IMR-90 (cell line): ENCODE results near the gene FAM162A. TPM values are rescaled to one million over a fixed set of nuclear protein-coding genes. Genes with fewer than 3 reads are reported as not detected.

Experiments used
- ATAC-seq: fragments of 200-7000 bp; cut with Tn5 transposase; 2 replicates; pipeline ENCODE4 v1.9.1; 2020; ENCODE audit warnings: low read depth, mild to moderate bottlenecking, moderate library complexity
- BruUV-seq: library from RNA; stranded (reverse); fragments of 400-500 nt; replicated peaks from 2 replicates; lab custom pipeline; 2021; lab: Mats Ljungman, UMichigan
- CTCF ChIA-PET: fragments of 300-600 bp; formaldehyde crosslinking; extraction: SDS; loops from one replicate; lab custom pipeline; 2021; ENCODE audit warnings: antibody characterized with exemption; lab: Yijun Ruan, JAX
- POLR2A ChIA-PET: fragments of 300-600 bp; sonication (Branson Sonifier 250); formaldehyde crosslinking; loops from one replicate; lab custom pipeline; 2022; ENCODE audit warnings: antibody characterized with exemption; ENCODE audit not compliant: unreplicated experiment; lab: Charles Lee
- DNase-seq: peaks from one replicate; pipeline ENCODE4 v3.0.0; 2013
- H2AFZ ChIP-seq: replicated peaks from 2 replicates; pipeline ENCODE3; 2013; ENCODE audit warnings: low read length, mild to moderate bottlenecking; ENCODE audit not compliant: poor library complexity
- H2AK5ac ChIP-seq: 2 replicates; pipeline ENCODE4 v1.6.1; 2013; ENCODE audit warnings: low read depth, low read length, inconsistent platforms
- H2AK9ac ChIP-seq: replicated peaks from 2 replicates; pipeline ENCODE3; 2013; ENCODE audit warnings: mild to moderate bottlenecking, low read depth, low read length, moderate library complexity; ENCODE audit not compliant: poor library complexity
- H2BK120ac ChIP-seq: 2 replicates; pipeline ENCODE4 v1.6.1; 2013; ENCODE audit warnings: low read depth, low read length, inconsistent platforms
- H2BK15ac ChIP-seq: 3 replicates; pipeline ENCODE4 v1.6.1; 2013; ENCODE audit warnings: low read depth, low read length, inconsistent platforms
- H2BK20ac ChIP-seq: 2 replicates; pipeline ENCODE4 v1.6.1; 2013; ENCODE audit warnings: low read depth, mild to moderate bottlenecking, inconsistent platforms, low read length, moderate library complexity
- H2BK5ac ChIP-seq: 2 replicates; pipeline ENCODE4 v1.6.1; 2013; ENCODE audit warnings: mild to moderate bottlenecking, low read depth, low read length, inconsistent platforms; ENCODE audit not compliant: poor library complexity, severe bottlenecking
- H3K14ac ChIP-seq: replicated peaks from 2 replicates; pipeline ENCODE4 v1.6.1; 2013; ENCODE audit warnings: low read depth, low read length, inconsistent platforms
- H3K18ac ChIP-seq: 2 replicates; pipeline ENCODE4 v1.6.1; 2013; ENCODE audit warnings: low read depth, low read length, control low read depth
- H3K23ac ChIP-seq: 2 replicates; pipeline ENCODE4 v1.6.1; 2013; ENCODE audit warnings: low read depth, low read length, inconsistent platforms
- H3K27ac ChIP-seq: 2 replicates; pipeline ENCODE4 v1.5.1; 2013; ENCODE audit warnings: mild to moderate bottlenecking, control low read depth, low read length; ENCODE audit not compliant: insufficient read depth
- H3K27me3 ChIP-seq: 2 replicates; pipeline ENCODE4 v1.6.1; 2013; ENCODE audit warnings: low read length; ENCODE audit not compliant: control insufficient read depth, insufficient read depth
- H3K36me3 ChIP-seq: 2 replicates; pipeline ENCODE4 v1.6.1; 2013; ENCODE audit warnings: low read length, mixed read lengths; ENCODE audit not compliant: control insufficient read depth, insufficient read depth
- H3K4ac ChIP-seq: 2 replicates; pipeline ENCODE4 v1.6.1; 2013; ENCODE audit warnings: low read depth, low read length, inconsistent platforms
- H3K4me1 ChIP-seq: 2 replicates; pipeline ENCODE4 v1.6.1; 2013; ENCODE audit warnings: low read length, mixed read lengths; ENCODE audit not compliant: control insufficient read depth, insufficient read depth
- H3K4me2 ChIP-seq: 2 replicates; pipeline ENCODE4 v1.6.1; 2013; ENCODE audit warnings: low read depth, mild to moderate bottlenecking, control low read depth, low read length, moderate library complexity
- H3K4me3 ChIP-seq: 2 replicates; pipeline ENCODE4 v1.5.1; 2013; ENCODE audit warnings: low read depth, mild to moderate bottlenecking, control low read depth, low read length, moderate library complexity; ENCODE audit not compliant: insufficient read depth
- H3K56ac ChIP-seq: 2 replicates; pipeline ENCODE4 v1.6.1; 2013; ENCODE audit warnings: low read length, inconsistent platforms; ENCODE audit not compliant: insufficient read depth; ENCODE audit errors: extremely low read depth
- H3K79me1 ChIP-seq, 2 experiments: 2 replicates each; pipeline ENCODE4 v1.6.1; 2013; ENCODE audit warnings: low read length in 2 of 2, inconsistent platforms in 1 of 2, low read depth in 1 of 2
- H3K9ac ChIP-seq: 2 replicates; pipeline ENCODE4 v1.6.1; 2013; ENCODE audit warnings: low read depth, low read length, control low read depth
- H3K9me1 ChIP-seq: 2 replicates; pipeline ENCODE4 v1.6.1; 2013; ENCODE audit warnings: low read length, inconsistent platforms; ENCODE audit not compliant: insufficient read depth
- H3K9me3 ChIP-seq: 2 replicates; pipeline ENCODE4 v1.6.1; 2013; ENCODE audit warnings: low read length; ENCODE audit not compliant: control insufficient read depth, insufficient read depth
- H4K20me1 ChIP-seq: 2 replicates; pipeline ENCODE4 v1.6.1; 2013; ENCODE audit warnings: low read length, inconsistent platforms; ENCODE audit not compliant: insufficient read depth
- H4K5ac ChIP-seq: 2 replicates; pipeline ENCODE4 v1.6.1; 2013; ENCODE audit warnings: mild to moderate bottlenecking, low read depth, low read length, control low read depth
- H4K8ac ChIP-seq, 2 experiments: 2 replicates each; pipeline ENCODE4 v1.6.1; 2013; ENCODE audit warnings: low read depth in 2 of 2, low read length in 2 of 2, control low read depth in 1 of 2, inconsistent platforms in 1 of 2
- H4K91ac ChIP-seq: 2 replicates; pipeline ENCODE4 v1.6.1; 2013; ENCODE audit warnings: low read depth, low read length, inconsistent platforms; ENCODE audit not compliant: insufficient read depth
- CHD1 ChIP-seq: IDR thresholded peaks from 2 replicates; pipeline ENCODE4 v1.6.1; 2012; ENCODE audit warnings: low read depth, low read length, improper control_type of control experiment
- SMC3 ChIP-seq: fragments of 150-350 bp; IDR thresholded peaks from 2 replicates; pipeline ENCODE4 v1.6.1; 2016; ENCODE audit warnings: low read depth, mild to moderate bottlenecking, antibody characterized with exemption, low read length, moderate library complexity
- WGBS, 2 experiments: methylation state at CpG; one replicate each; pipeline versions ENCODE4 v1.1.5 to v1.1.7; 2013; ENCODE audit warnings: missing lambda C conversion rate in 2 of 2; ENCODE audit not compliant: insufficient read length in 1 of 2; ENCODE audit errors: extremely low coverage in 2 of 2; 5-methylcytosine and 5-hydroxymethylcytosine counted together
- dilution Hi-C: fragments of 300-500 bp; cut with HindIII; formaldehyde crosslinking; loops from one replicate; pipeline ENCODE4 v1.14.3; 2018; ENCODE audit warnings: low sequenced_read_pairs; ENCODE audit not compliant: unreplicated experiment
- in situ Hi-C: fragments of 300-500 bp; cut with MboI; formaldehyde crosslinking; loops from 3 replicates; pipeline ENCODE4 v1.14.3; 2019; ENCODE audit warnings: low sequenced_read_pairs, inconsistent platforms, mixed read lengths
- intact Hi-C: fragments of 100-400 bp; cut with micrococcal nuclease; formaldehyde crosslinking; loops from 2 replicates; pipeline ENCODE4 v1.10.0; 2022
- polyA plus RNA-seq, 3 experiments: library from polyadenylated mRNA; depleted of rRNA; stranded (reverse); fragments of >200 nt; gene quantifications; 2 replicates each; pipeline ENCODE4 v1.2.3, GENCODE V29; 2012; ENCODE audit warnings: low replicate concordance in 1 of 3
- total RNA-seq: library from RNA; depleted of rRNA; stranded (reverse); fragments of >200 nt; gene quantifications from 2 replicates; pipeline ENCODE4 v1.2.3, GENCODE V29; 2012

FAM162A gene
- total and polyA plus RNA-seq, 2 of the 4 experiments (the other 2 are of a cell fraction) = 33.9 to 66.8 TPM

DNA sequence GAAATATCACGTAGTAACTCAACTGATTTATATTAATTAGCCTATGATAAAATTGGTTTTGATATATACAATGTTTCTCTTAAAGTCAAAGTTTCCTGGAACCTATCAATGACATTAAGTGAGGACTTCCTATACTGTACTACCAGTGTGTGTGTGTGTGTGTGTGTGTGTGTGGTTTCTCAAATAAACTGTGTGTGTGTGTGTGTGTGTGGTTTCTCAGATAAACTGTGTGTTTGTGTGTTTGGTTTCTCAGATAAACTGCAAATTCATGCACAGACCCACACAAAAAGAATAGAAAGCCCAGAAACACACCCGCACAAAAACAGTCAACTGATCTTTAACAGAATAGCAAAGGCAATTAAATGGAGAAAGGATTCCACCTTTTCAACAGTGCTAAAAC is 46.4 kb downstream of the FAM162A start:
- H2AK9ac ChIP-seq = no peak overlapping the region
- no peaks in the 10 kb centered on the region for H4K20me1 ChIP-seq
- peaks cover 26% of the 10 kb centered on the region for H3K36me3 ChIP-seq
- no peak overlapping the region for H3K14ac ChIP-seq
- no peaks in the 10 kb centered on the region for H3K9me3 ChIP-seq
- BruUV-seq = no TSS peak
- dilution Hi-C loops (no loop called here), in situ Hi-C loops (no loop called here), intact Hi-C loops (no loop called here)
- H2AK5ac ChIP-seq = no peak overlapping the region
- H3K4me3 ChIP-seq = no peak overlapping the region
- no peak overlapping the region for H3K56ac ChIP-seq
- no peaks in the 10 kb centered on the region for H3K27me3 ChIP-seq
- H3K23ac ChIP-seq = no peak overlapping the region
- H3K9me1 ChIP-seq = no peaks in the 10 kb centered on the region
- H3K4me2 ChIP-seq = no peak overlapping the region
- H2AFZ ChIP-seq = no peak overlapping the region
- no peak overlapping the region for H4K8ac ChIP-seq
- H3K9ac ChIP-seq = no peak overlapping the region
- H3K79me1 ChIP-seq = peaks cover 5 to 6% of the 10 kb centered on the region in 2 experiments; a peak in 2 of 4 replicates
- H2BK15ac ChIP-seq = no peak overlapping the region
- no peak overlapping the region for H2BK5ac ChIP-seq
- no peak overlapping the region for H4K91ac ChIP-seq
- H3K27ac ChIP-seq = no peak overlapping the region
- POLR2A ChIA-PET = interaction anchor here (0.5 kb wide), 1 partner anchor 10 kb away, joined by 7 read pairs; no protein-coding TSS in a partner anchor
- no peak overlapping the region for H2BK120ac ChIP-seq
- H3K4ac ChIP-seq = no peak overlapping the region
- no peak for TF ChIP-seq CHD1
- no peak for TF ChIP-seq SMC3
- H4K5ac ChIP-seq = no peak overlapping the region
- no peak for ATAC-seq
- H2BK20ac ChIP-seq = no peak overlapping the region
- DNase-seq = no peak
- H3K4me1 ChIP-seq = no peaks in the 10 kb centered on the region
- CTCF ChIA-PET = no interaction called here
- H3K18ac ChIP-seq = no peak overlapping the region
- WGBS, 2 experiments = no CpG with 5 or more reads among the region's 2 CpGs
